ENCODE data around the gene PET100. TPM values are rescaled to one million over a fixed set of nuclear protein-coding genes. Genes with fewer than 3 reads are reported as not detected.

Gene PET100
- total RNA-seq, 1 donor from 2014 or later = 80.7 TPM

DNA sequence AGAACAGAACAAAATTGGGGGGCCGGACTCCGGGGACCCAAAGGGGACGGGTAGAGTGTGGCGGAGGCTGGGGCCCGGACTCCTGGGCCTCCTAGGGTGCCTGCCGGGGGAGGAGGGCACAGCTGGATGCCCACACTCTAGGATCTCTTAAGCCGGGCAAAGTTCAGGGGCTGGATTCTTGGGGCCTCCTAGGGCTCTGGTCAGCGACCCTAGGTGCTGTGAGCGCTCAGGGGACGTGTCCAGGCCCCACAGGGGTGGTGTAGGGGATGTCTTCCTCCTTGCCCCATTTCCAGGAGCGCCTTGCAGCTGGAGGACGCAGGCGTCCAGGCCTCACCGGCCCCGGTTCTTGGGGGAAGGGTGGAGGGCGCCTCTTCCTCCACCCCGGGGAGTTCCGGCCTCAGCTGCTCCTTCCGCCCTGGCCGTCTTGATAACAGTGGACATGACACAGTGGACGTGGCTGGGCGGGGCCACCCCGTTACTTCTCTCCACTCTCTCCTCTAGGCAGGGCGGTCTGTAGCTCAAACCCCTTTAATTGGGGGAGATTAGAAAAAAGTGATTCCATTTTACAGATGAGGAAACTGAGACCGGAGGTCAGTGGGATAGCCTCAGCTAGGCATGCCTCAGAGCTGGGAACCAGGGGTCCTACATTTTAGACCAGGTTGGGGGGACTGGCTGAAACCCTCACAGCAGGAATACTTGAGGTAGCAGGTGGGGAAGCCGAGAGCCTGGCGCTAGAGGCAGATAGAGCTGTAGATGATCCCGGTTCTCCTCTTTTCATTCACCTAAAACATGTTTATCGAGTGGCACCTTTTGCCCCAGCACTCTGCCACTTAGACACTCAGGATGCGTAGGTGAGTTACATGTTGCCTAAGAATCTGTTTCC, 8.0 kb downstream of the PET100 start:
- Mint-ChIP-seq H3K9me3 (ENCODE audit: low read depth) (no peaks in the 10 kb centered on the region), H3K27ac (ENCODE audit: unreplicated experiment) (no peak overlapping the region), H3K36me3 (ENCODE audit: low read depth) (peaks cover 1% of the 10 kb centered on the region), H3K4me3 (ENCODE audit: unreplicated experiment) (peak overlapping the region; percentile 57), H3K27me3 (ENCODE audit: low read depth) (peaks cover 26% of the 10 kb centered on the region), H3K4me1 (ENCODE audit: low read depth) (no peaks in the 10 kb centered on the region)
- DNase-seq (ENCODE audit: low spot score) = no peak
- TF ChIP-seq, protein P1, sequence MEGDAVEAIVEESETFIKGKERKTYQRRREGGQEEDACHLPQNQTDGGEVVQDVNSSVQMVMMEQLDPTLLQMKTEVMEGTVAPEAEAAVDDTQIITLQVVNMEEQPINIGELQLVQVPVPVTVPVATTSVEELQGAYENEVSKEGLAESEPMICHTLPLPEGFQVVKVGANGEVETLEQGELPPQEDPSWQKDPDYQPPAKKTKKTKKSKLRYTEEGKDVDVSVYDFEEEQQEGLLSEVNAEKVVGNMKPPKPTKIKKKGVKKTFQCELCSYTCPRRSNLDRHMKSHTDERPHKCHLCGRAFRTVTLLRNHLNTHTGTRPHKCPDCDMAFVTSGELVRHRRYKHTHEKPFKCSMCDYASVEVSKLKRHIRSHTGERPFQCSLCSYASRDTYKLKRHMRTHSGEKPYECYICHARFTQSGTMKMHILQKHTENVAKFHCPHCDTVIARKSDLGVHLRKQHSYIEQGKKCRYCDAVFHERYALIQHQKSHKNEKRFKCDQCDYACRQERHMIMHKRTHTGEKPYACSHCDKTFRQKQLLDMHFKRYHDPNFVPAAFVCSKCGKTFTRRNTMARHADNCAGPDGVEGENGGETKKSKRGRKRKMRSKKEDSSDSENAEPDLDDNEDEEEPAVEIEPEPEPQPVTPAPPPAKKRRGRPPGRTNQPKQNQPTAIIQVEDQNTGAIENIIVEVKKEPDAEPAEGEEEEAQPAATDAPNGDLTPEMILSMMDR (IDR thresholded peaks at IDR 0.05) = no peak

DNA sequence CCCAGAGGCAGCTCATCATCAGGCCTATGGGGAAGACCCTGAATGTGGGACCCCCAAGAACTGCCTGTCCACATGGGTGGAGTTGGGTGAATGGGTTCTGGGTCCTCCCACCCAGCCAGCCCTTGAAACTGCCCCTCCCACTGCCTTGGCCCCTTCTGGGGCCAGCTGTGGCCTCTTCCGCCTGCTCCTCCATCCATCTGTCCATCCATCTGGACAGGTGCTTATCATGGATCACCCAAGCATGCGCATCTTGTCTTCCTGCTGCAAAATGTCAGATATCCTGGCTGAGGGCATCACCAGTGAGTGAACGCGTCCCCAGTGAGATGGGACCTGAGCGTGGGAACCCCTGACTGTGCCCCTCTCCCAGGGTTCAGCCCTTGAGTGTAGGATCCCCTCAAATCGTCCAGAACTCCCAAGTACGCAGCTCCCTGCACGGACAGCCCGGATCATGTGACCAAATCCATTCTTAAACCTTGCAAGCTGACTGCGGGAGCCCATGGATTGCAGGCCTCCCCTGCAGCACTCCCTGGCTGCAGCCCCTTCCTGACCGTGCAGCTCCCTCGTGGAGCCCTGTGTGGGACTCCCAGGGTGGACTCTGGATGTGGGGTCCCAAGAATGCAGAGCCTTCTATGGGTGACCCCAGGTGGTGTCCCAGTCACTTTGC, 9.3 kb downstream of the PET100 start:
- DNase-seq (ENCODE audit: low spot score) = no peak
- Mint-ChIP-seq H3K4me1 (ENCODE audit: low read depth) (no peaks in the 10 kb centered on the region), H3K27ac (ENCODE audit: unreplicated experiment) (no peak overlapping the region), H3K4me3 (ENCODE audit: unreplicated experiment) (no peak overlapping the region), H3K9me3 (ENCODE audit: low read depth) (no peaks in the 10 kb centered on the region), H3K36me3 (ENCODE audit: low read depth) (no peaks in the 10 kb centered on the region), H3K27me3 (ENCODE audit: low read depth) (peaks cover 25% of the 10 kb centered on the region)
- TF ChIP-seq, protein P1 (IDR thresholded peaks at IDR 0.05) = no peak

DNA sequence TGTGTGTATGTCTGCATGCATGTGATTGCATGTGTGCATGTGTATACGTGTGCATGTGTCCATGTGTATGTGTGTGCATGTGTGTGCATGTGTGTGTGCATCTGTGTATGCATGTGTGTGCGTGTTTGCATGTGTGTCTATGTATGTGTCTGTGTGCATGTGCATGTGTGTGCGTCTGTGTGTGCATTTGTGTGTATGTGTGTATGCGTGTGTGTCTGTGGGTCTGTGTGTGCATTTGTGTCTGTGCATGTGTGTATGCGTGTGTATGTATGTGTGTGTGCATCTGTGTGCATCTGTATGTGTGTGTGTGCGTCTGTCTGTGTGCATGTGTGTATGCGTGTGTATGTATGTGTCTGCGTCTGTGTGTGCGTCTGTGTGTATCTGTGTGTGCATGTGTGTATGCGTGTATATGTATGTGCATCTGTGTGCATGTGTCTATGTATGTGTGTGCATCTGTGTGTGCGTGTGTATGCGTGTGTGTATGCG, 10.3 kb downstream of the PET100 start:
- peaks cover 21% of the 10 kb centered on the region for H3K27me3 Mint-ChIP-seq (ENCODE audit: low read depth)
- no peaks in the 10 kb centered on the region for H3K4me1 Mint-ChIP-seq (ENCODE audit: low read depth)
- H3K27ac Mint-ChIP-seq (ENCODE audit: unreplicated experiment) = no peak overlapping the region
- H3K36me3 Mint-ChIP-seq (ENCODE audit: low read depth) = no peaks in the 10 kb centered on the region
- H3K4me3 Mint-ChIP-seq (ENCODE audit: unreplicated experiment) = no peak overlapping the region
- H3K9me3 Mint-ChIP-seq (ENCODE audit: low read depth) = no peaks in the 10 kb centered on the region
- DNase-seq (ENCODE audit: low spot score) = no peak
- TF ChIP-seq, protein P1 (IDR thresholded peaks at IDR 0.05) = no peak

DNA sequence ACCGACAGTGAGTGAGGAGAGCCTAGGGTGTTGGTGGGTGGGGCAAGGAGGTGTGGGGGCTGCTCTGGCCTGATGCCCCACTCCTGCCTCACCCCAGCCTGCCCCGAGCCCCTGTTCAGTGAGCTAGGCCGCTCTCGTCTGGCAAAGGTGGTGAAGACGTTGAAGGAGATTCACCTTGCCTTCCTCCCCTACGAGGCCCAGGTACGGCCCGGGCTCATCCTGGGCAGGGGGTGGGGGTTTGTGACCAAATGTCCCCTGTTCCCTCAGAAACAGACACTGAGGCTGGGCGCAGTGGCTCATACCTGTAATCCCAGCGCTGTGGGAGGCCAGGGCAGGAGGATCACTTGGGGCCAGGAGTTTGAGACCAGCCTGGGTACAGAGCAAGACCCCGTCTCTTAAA, 11.2 kb downstream of the PET100 start:
- no peaks in the 10 kb centered on the region for H3K36me3 Mint-ChIP-seq (ENCODE audit: low read depth)
- H3K9me3 Mint-ChIP-seq (ENCODE audit: low read depth) = no peaks in the 10 kb centered on the region
- no peaks in the 10 kb centered on the region for H3K4me1 Mint-ChIP-seq (ENCODE audit: low read depth)
- no peak overlapping the region for H3K4me3 Mint-ChIP-seq (ENCODE audit: unreplicated experiment)
- peaks cover 19% of the 10 kb centered on the region for H3K27me3 Mint-ChIP-seq (ENCODE audit: low read depth)
- TF ChIP-seq, protein P1 (IDR thresholded peaks at IDR 0.05) = no peak
- no peak overlapping the region for H3K27ac Mint-ChIP-seq (ENCODE audit: unreplicated experiment)
- DNase-seq (ENCODE audit: low spot score) = no peak

Data from chondrocyte (in vitro differentiated cells).